ENCODE data around the gene SPATA32.

DNA sequence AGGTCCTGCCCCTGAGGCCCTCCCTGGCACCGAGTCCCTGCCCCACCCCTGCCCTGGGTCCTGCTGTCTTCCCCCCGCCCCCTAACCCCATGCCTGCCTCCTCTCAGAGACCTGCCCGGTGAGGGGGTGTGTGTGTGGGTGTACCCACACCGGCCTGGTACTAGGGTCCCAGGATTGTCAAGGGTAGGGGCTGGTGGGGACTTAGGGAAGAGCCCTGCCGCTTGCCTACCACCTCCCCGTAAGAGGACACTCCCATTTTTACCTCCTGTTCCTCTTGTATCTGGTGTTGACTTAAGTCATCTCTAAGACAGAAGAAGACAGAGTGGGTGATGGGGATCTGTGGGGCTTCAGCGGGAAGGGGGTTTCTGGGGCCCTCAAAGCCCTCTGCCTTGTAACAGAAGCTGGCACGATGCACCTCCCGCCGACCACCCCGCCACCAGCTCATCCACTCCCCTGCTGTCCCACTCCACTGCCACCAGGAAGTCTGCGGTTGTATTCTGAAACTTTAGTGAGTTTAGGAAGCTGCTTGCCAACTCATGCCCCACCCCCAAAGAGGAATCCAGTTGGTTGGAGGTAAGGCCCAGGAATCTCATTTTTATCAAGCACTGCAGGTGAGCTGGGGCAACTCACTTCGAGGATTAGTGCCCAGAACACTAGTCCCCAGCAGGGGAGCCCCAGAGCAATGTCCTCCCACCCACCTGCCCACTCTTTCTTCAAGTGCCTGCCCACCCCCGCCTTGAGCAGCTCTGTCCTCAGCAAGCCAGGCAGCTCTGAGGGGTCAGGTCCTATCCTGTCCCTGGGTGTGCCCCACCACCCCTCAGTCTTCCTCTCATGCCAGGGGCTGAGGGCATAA is 5.6 kb downstream of the SPATA32 start:
- TF ChIP-seq, protein P1, sequence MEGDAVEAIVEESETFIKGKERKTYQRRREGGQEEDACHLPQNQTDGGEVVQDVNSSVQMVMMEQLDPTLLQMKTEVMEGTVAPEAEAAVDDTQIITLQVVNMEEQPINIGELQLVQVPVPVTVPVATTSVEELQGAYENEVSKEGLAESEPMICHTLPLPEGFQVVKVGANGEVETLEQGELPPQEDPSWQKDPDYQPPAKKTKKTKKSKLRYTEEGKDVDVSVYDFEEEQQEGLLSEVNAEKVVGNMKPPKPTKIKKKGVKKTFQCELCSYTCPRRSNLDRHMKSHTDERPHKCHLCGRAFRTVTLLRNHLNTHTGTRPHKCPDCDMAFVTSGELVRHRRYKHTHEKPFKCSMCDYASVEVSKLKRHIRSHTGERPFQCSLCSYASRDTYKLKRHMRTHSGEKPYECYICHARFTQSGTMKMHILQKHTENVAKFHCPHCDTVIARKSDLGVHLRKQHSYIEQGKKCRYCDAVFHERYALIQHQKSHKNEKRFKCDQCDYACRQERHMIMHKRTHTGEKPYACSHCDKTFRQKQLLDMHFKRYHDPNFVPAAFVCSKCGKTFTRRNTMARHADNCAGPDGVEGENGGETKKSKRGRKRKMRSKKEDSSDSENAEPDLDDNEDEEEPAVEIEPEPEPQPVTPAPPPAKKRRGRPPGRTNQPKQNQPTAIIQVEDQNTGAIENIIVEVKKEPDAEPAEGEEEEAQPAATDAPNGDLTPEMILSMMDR (IDR thresholded peaks at IDR 0.05) = no peak
- TF ChIP-seq POLR2A (IDR thresholded peaks at IDR 0.05) = no peak
- TF ChIP-seq EP300 (IDR thresholded peaks at IDR 0.05) = no peak

Measured in ovary (tissue), 3 donors.